IMR-90 (cell line): ENCODE results near the gene VAV1. TPM values are rescaled to one million over a fixed set of nuclear protein-coding genes. Genes with fewer than 3 reads are reported as not detected.

Source experiments
- ATAC-seq: fragments of 200-7000 bp; cut with Tn5 transposase; 2 replicates; pipeline ENCODE4 v1.9.1; 2020; ENCODE audit warnings: low read depth, mild to moderate bottlenecking, moderate library complexity
- BruUV-seq: library from RNA; stranded (reverse); fragments of 400-500 nt; replicated peaks from 2 replicates; lab custom pipeline; 2021; lab: Mats Ljungman, UMichigan
- CTCF ChIA-PET: fragments of 300-600 bp; formaldehyde crosslinking; extraction: SDS; loops from one replicate; lab custom pipeline; 2021; ENCODE audit warnings: antibody characterized with exemption; lab: Yijun Ruan, JAX
- POLR2A ChIA-PET: fragments of 300-600 bp; sonication (Branson Sonifier 250); formaldehyde crosslinking; loops from one replicate; lab custom pipeline; 2022; ENCODE audit warnings: antibody characterized with exemption; ENCODE audit not compliant: unreplicated experiment; lab: Charles Lee
- DNase-seq: peaks from one replicate; pipeline ENCODE4 v3.0.0; 2013
- H2AFZ ChIP-seq: replicated peaks from 2 replicates; pipeline ENCODE3; 2013; ENCODE audit warnings: low read length, mild to moderate bottlenecking; ENCODE audit not compliant: poor library complexity
- H2AK5ac ChIP-seq: 2 replicates; pipeline ENCODE4 v1.6.1; 2013; ENCODE audit warnings: low read depth, low read length, inconsistent platforms
- H2AK9ac ChIP-seq: replicated peaks from 2 replicates; pipeline ENCODE3; 2013; ENCODE audit warnings: mild to moderate bottlenecking, low read depth, low read length, moderate library complexity; ENCODE audit not compliant: poor library complexity
- H2BK120ac ChIP-seq: 2 replicates; pipeline ENCODE4 v1.6.1; 2013; ENCODE audit warnings: low read depth, low read length, inconsistent platforms
- H2BK15ac ChIP-seq: 3 replicates; pipeline ENCODE4 v1.6.1; 2013; ENCODE audit warnings: low read depth, low read length, inconsistent platforms
- H2BK20ac ChIP-seq: 2 replicates; pipeline ENCODE4 v1.6.1; 2013; ENCODE audit warnings: low read depth, mild to moderate bottlenecking, inconsistent platforms, low read length, moderate library complexity
- H2BK5ac ChIP-seq: 2 replicates; pipeline ENCODE4 v1.6.1; 2013; ENCODE audit warnings: mild to moderate bottlenecking, low read depth, low read length, inconsistent platforms; ENCODE audit not compliant: poor library complexity, severe bottlenecking
- H3K14ac ChIP-seq: replicated peaks from 2 replicates; pipeline ENCODE4 v1.6.1; 2013; ENCODE audit warnings: low read depth, low read length, inconsistent platforms
- H3K18ac ChIP-seq: 2 replicates; pipeline ENCODE4 v1.6.1; 2013; ENCODE audit warnings: low read depth, low read length, control low read depth
- H3K23ac ChIP-seq: 2 replicates; pipeline ENCODE4 v1.6.1; 2013; ENCODE audit warnings: low read depth, low read length, inconsistent platforms
- H3K27ac ChIP-seq: 2 replicates; pipeline ENCODE4 v1.5.1; 2013; ENCODE audit warnings: mild to moderate bottlenecking, control low read depth, low read length; ENCODE audit not compliant: insufficient read depth
- H3K27me3 ChIP-seq: 2 replicates; pipeline ENCODE4 v1.6.1; 2013; ENCODE audit warnings: low read length; ENCODE audit not compliant: control insufficient read depth, insufficient read depth
- H3K36me3 ChIP-seq: 2 replicates; pipeline ENCODE4 v1.6.1; 2013; ENCODE audit warnings: low read length, mixed read lengths; ENCODE audit not compliant: control insufficient read depth, insufficient read depth
- H3K4ac ChIP-seq: 2 replicates; pipeline ENCODE4 v1.6.1; 2013; ENCODE audit warnings: low read depth, low read length, inconsistent platforms
- H3K4me1 ChIP-seq: 2 replicates; pipeline ENCODE4 v1.6.1; 2013; ENCODE audit warnings: low read length, mixed read lengths; ENCODE audit not compliant: control insufficient read depth, insufficient read depth
- H3K4me2 ChIP-seq: 2 replicates; pipeline ENCODE4 v1.6.1; 2013; ENCODE audit warnings: low read depth, mild to moderate bottlenecking, control low read depth, low read length, moderate library complexity
- H3K4me3 ChIP-seq: 2 replicates; pipeline ENCODE4 v1.5.1; 2013; ENCODE audit warnings: low read depth, mild to moderate bottlenecking, control low read depth, low read length, moderate library complexity; ENCODE audit not compliant: insufficient read depth
- H3K56ac ChIP-seq: 2 replicates; pipeline ENCODE4 v1.6.1; 2013; ENCODE audit warnings: low read length, inconsistent platforms; ENCODE audit not compliant: insufficient read depth; ENCODE audit errors: extremely low read depth
- H3K79me1 ChIP-seq, 2 experiments: 2 replicates each; pipeline ENCODE4 v1.6.1; 2013; ENCODE audit warnings: low read length in 2 of 2, inconsistent platforms in 1 of 2, low read depth in 1 of 2
- H3K9ac ChIP-seq: 2 replicates; pipeline ENCODE4 v1.6.1; 2013; ENCODE audit warnings: low read depth, low read length, control low read depth
- H3K9me1 ChIP-seq: 2 replicates; pipeline ENCODE4 v1.6.1; 2013; ENCODE audit warnings: low read length, inconsistent platforms; ENCODE audit not compliant: insufficient read depth
- H3K9me3 ChIP-seq: 2 replicates; pipeline ENCODE4 v1.6.1; 2013; ENCODE audit warnings: low read length; ENCODE audit not compliant: control insufficient read depth, insufficient read depth
- H4K20me1 ChIP-seq: 2 replicates; pipeline ENCODE4 v1.6.1; 2013; ENCODE audit warnings: low read length, inconsistent platforms; ENCODE audit not compliant: insufficient read depth
- H4K5ac ChIP-seq: 2 replicates; pipeline ENCODE4 v1.6.1; 2013; ENCODE audit warnings: mild to moderate bottlenecking, low read depth, low read length, control low read depth
- H4K8ac ChIP-seq, 2 experiments: 2 replicates each; pipeline ENCODE4 v1.6.1; 2013; ENCODE audit warnings: low read depth in 2 of 2, low read length in 2 of 2, control low read depth in 1 of 2, inconsistent platforms in 1 of 2
- H4K91ac ChIP-seq: 2 replicates; pipeline ENCODE4 v1.6.1; 2013; ENCODE audit warnings: low read depth, low read length, inconsistent platforms; ENCODE audit not compliant: insufficient read depth
- BHLHE40 ChIP-seq: fragments of 150-350 bp; IDR thresholded peaks from 2 replicates; pipeline ENCODE4 v1.6.1; 2016; ENCODE audit warnings: mild to moderate bottlenecking, low read depth, low read length
- CEBPB ChIP-seq: IDR thresholded peaks from 2 replicates; pipeline ENCODE4 v1.6.1; 2012; ENCODE audit warnings: low read depth, low read length, improper control_type of control experiment
- FOS ChIP-seq: fragments of 150-350 bp; IDR thresholded peaks from 2 replicates; pipeline ENCODE4 v1.6.1; 2016; ENCODE audit warnings: low read depth, low read length
- MAFK ChIP-seq: IDR thresholded peaks from 2 replicates; pipeline ENCODE4 v1.6.1; 2012; ENCODE audit warnings: low read depth, low read length, improper control_type of control experiment
- MXI1 ChIP-seq: IDR thresholded peaks from 2 replicates; pipeline ENCODE4 v1.6.1; 2012; ENCODE audit warnings: low read depth, mild to moderate bottlenecking, low read length, moderate library complexity, borderline replicate concordance
- NFE2L2 ChIP-seq: fragments of 150-350 bp; IDR thresholded peaks from 2 replicates; pipeline ENCODE4 v1.6.1; 2016; ENCODE audit warnings: low read depth, mild to moderate bottlenecking, low read length
- RFX5 ChIP-seq: IDR thresholded peaks from 2 replicates; pipeline ENCODE4 v1.8.0; 2012; ENCODE audit warnings: low read depth, mild to moderate bottlenecking, low read length, moderate library complexity
- WGBS, 2 experiments: methylation state at CpG; one replicate each; pipeline versions ENCODE4 v1.1.5 to v1.1.7; 2013; ENCODE audit warnings: missing lambda C conversion rate in 2 of 2; ENCODE audit not compliant: insufficient read length in 1 of 2; ENCODE audit errors: extremely low coverage in 2 of 2; 5-methylcytosine and 5-hydroxymethylcytosine counted together
- dilution Hi-C: fragments of 300-500 bp; cut with HindIII; formaldehyde crosslinking; loops from one replicate; pipeline ENCODE4 v1.14.3; 2018; ENCODE audit warnings: low sequenced_read_pairs; ENCODE audit not compliant: unreplicated experiment
- in situ Hi-C: fragments of 300-500 bp; cut with MboI; formaldehyde crosslinking; loops from 3 replicates; pipeline ENCODE4 v1.14.3; 2019; ENCODE audit warnings: low sequenced_read_pairs, inconsistent platforms, mixed read lengths
- intact Hi-C: fragments of 100-400 bp; cut with micrococcal nuclease; formaldehyde crosslinking; loops from 2 replicates; pipeline ENCODE4 v1.10.0; 2022
- polyA plus RNA-seq, 3 experiments: library from polyadenylated mRNA; depleted of rRNA; stranded (reverse); fragments of >200 nt; gene quantifications; 2 replicates each; pipeline ENCODE4 v1.2.3, GENCODE V29; 2012; ENCODE audit warnings: low replicate concordance in 1 of 3
- total RNA-seq: library from RNA; depleted of rRNA; stranded (reverse); fragments of >200 nt; gene quantifications from 2 replicates; pipeline ENCODE4 v1.2.3, GENCODE V29; 2012
- TF ChIP-seq, protein P1 (sequence below): fragments of 150-350 bp; IDR thresholded peaks from 2 replicates; pipeline ENCODE4 v1.6.1; 2017; ENCODE audit warnings: mild to moderate bottlenecking, antibody characterized with exemption, low read length, low read depth

Gene VAV1
- total and polyA plus RNA-seq, 2 of the 4 experiments (the other 2 are of a cell fraction) = not detected

DNA sequence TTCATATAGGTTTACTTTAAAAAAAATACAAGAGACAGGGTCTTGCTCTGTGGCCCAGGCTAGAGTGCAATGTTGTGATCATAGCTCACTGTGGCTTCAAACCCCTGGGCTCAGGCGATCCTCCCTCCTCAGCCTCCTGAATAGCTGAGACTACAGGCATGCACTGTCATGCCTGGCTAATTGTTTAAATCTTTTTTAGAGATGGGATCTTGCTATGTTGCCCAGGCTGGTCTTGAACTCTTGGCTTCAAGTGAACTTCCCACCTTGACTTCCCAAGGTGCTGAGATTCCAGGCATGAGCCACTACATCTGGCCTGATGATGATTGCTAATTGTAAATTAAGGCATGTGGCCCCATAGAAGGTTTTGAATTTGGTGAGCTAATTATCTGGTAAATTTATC, 79.5 kb downstream of the VAV1 start:
- Histone ChIP-seq H3K4me2 (no peak overlapping the region), H4K5ac (no peak overlapping the region), H3K9me1 (no peaks in the 10 kb centered on the region), H3K9ac (no peak overlapping the region), H4K8ac (no peak overlapping the region), H3K27ac (no peak overlapping the region), H3K56ac (no peak overlapping the region), H3K23ac (no peak overlapping the region), H3K4me1 (no peaks in the 10 kb centered on the region), H3K9me3 (no peaks in the 10 kb centered on the region; the same call in 1 of the 2 replicates), H3K14ac (no peak overlapping the region), H2AFZ (no peak overlapping the region), H2BK120ac (no peak overlapping the region), H3K4ac (no peak overlapping the region), H3K18ac (no peak overlapping the region), H4K20me1 (no peaks in the 10 kb centered on the region), H3K79me1 (no peaks in the 10 kb centered on the region), H3K36me3 (no peaks in the 10 kb centered on the region), H2AK9ac (no peak overlapping the region), H3K4me3 (no peak overlapping the region), H4K91ac (no peak overlapping the region), H2AK5ac (no peak overlapping the region), H2BK20ac (no peak overlapping the region), H3K27me3 (no peaks in the 10 kb centered on the region), H2BK15ac (no peak overlapping the region), H2BK5ac (no peak overlapping the region)
- intact Hi-C loops = no loop called here
- in situ Hi-C loops = loop anchor here (25.0 kb wide), 1 partner anchor 715 kb away; the partner anchor contains the start of gene ACSBG2
- no TSS peak for BruUV-seq
- ChIA-PET CTCF (no interaction called here), POLR2A (no interaction called here)
- WGBS, 2 experiments = 50% methylated on average over 1 of the region's 1 CpG; no CpG with 5 or more reads in 1 of the 2 experiments
- TF ChIP-seq MXI1 (no peak), RFX5 (no peak), NFE2L2 (no peak), CEBPB (no peak), FOS (no peak), BHLHE40 (no peak), MAFK (no peak)
- TF ChIP-seq, protein P1, sequence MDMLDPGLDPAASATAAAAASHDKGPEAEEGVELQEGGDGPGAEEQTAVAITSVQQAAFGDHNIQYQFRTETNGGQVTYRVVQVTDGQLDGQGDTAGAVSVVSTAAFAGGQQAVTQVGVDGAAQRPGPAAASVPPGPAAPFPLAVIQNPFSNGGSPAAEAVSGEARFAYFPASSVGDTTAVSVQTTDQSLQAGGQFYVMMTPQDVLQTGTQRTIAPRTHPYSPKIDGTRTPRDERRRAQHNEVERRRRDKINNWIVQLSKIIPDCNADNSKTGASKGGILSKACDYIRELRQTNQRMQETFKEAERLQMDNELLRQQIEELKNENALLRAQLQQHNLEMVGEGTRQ = no peak
- ATAC-seq (no peak), DNase-seq (no peak)
- dilution Hi-C loops = no loop called here
